Measurements from ENCODE around the gene DCP2. TPM values are rescaled to one million over a fixed set of nuclear protein-coding genes. Genes with fewer than 3 reads are reported as not detected.

The DCP2 gene
- total and polyA plus RNA-seq, 10 of the 15 experiments (the other 5 are each of a cell fraction or from before 2014, with no cell fraction given): 23.4 to 81.6 (median 47.4) TPM

- ATAC-seq: no peak
- in situ Hi-C loops (cut with MboI) (no loop called here), intact Hi-C loops (cut with micrococcal nuclease; ENCODE audit: unreplicated experiment) (no loop called here)
- H3K4me2 ChIP-seq (ENCODE audit: control insufficient read depth, insufficient read depth): no peak overlapping the region
- no peaks in the 10 kb centered on the region for H3K4me1 ChIP-seq (ENCODE audit: control insufficient read depth, insufficient read depth, low read length)
- H4K20me1 ChIP-seq (ENCODE audit: control insufficient read depth, insufficient read depth): no peaks in the 10 kb centered on the region
- H3K9ac ChIP-seq (ENCODE audit: control insufficient read depth, insufficient read depth, low read length): no peak overlapping the region
- no peak overlapping the region for H3K27ac ChIP-seq (ENCODE audit: control insufficient read depth, insufficient read depth)
- no peaks in the 10 kb centered on the region for H3K27me3 ChIP-seq (replicated peaks in 1 of 2; ENCODE audit: control insufficient read depth in 2 of 2, insufficient read depth in 2 of 2, low read length in 1 of 2)
- TSS peak; percentile 4 for BruUV-seq (replicated peaks)
- RAD21 ChIA-PET (ENCODE audit: unreplicated experiment): no interaction called here
- POLR2A ChIA-PET: no interaction called here
- no peak for FAIRE-seq
- DNase-seq (ENCODE audit: low read depth, low spot score): no peak
- WGBS (ENCODE audit: insufficient coverage, insufficient replicate concordance, low lambda C conversion rate, missing lambda C conversion rate): 98% methylated on average over 2 of the region's 2 CpGs
- H2AFZ ChIP-seq (ENCODE audit: control insufficient read depth, low read depth, low read length): no peak overlapping the region
- peaks cover 20% of the 10 kb centered on the region for H3K79me2 ChIP-seq (ENCODE audit: control insufficient read depth, insufficient read depth, low read length)
- SMC1A ChIA-PET (ENCODE audit: uncharacterized antibody, unreplicated experiment): no interaction called here
- CTCF ChIA-PET: no interaction called here
- peaks cover 9 to 27% of the 10 kb centered on the region in 2 experiments; a peak in 3 of 4 replicates for H3K36me3 ChIP-seq (ENCODE audit: control insufficient read depth in 2 of 2, insufficient read depth in 2 of 2, low read length in 1 of 2)
- H3K9me3 ChIP-seq (replicated peaks; ENCODE audit: control insufficient read depth, insufficient read depth, low read length): no peaks in the 10 kb centered on the region
- no peak overlapping the region for H3K4me3 ChIP-seq
- no peak for TF ChIP-seq LARP7 (IDR thresholded peaks at IDR 0.05)
- no peak for TF ChIP-seq SREBF2 (IDR thresholded peaks at IDR 0.05; ENCODE audit: low read length)
- TF ChIP-seq MXI1 (IDR thresholded peaks at IDR 0.05; ENCODE audit: low read depth, low read length): no peak
- TF ChIP-seq PAX5 (IDR thresholded peaks at IDR 0.05; ENCODE audit: borderline replicate concordance, low read depth, low read length): no peak
- no peak for TF ChIP-seq ZNF687 (IDR thresholded peaks at IDR 0.05)
- TF ChIP-seq DPF2 (IDR thresholded peaks at IDR 0.05): no peak
- no peak for TF ChIP-seq TCF3 (IDR thresholded peaks at IDR 0.05; ENCODE audit: borderline replicate concordance, insufficient read depth, low read depth, low read length)
- no peak for TF ChIP-seq RUNX3 (IDR thresholded peaks at IDR 0.05; ENCODE audit: low read length)
- no peak for TF ChIP-seq PBX3 (IDR thresholded peaks at IDR 0.05; ENCODE audit: insufficient replicate concordance, low read depth, low read length)
- TF ChIP-seq ETV6 (conservative IDR thresholded peaks at IDR 0.05 in 1 of 2, IDR thresholded peaks at IDR 0.05 in 1 of 2; ENCODE audit: borderline replicate concordance in 1 of 2, low read depth in 1 of 2): no peak
- TF ChIP-seq NFXL1 (IDR thresholded peaks at IDR 0.05; ENCODE audit: borderline replicate concordance): no peak
- TF ChIP-seq ZNF274 (IDR thresholded peaks at IDR 0.05; ENCODE audit: insufficient read depth, insufficient read length): no peak
- no peak for TF ChIP-seq JUNB (IDR thresholded peaks at IDR 0.05)
- TF ChIP-seq GATAD2B (conservative IDR thresholded peaks at IDR 0.05; ENCODE audit: low read depth): no peak
- TF ChIP-seq SKIL (IDR thresholded peaks at IDR 0.05; ENCODE audit: low read depth, poor library complexity, severe bottlenecking): no peak
- TF ChIP-seq GABPA (IDR thresholded peaks at IDR 0.05; ENCODE audit: low read depth): no peak
- TF ChIP-seq NKRF (conservative IDR thresholded peaks at IDR 0.05): no peak
Observed at GRCh38 chr5:113000466-113000865, 23.9 kb downstream of the DCP2 start.
